Uterus (tissue), 2 donors: ENCODE data around the gene LHX6.

Source experiments
- POLR2A ChIP-seq, 2 donors: fragments of 450-650 bp; IDR thresholded peaks; one replicate each; pipeline ENCODE4 v1.6.1; 2016; ENCODE audit warnings: antibody characterized with exemption in 2 of 2, mild to moderate bottlenecking in 1 of 2, moderate library complexity in 1 of 2
- TF ChIP-seq, protein P1 (sequence below), 4 experiments: fragments of 200-600 bp in 2 of 4; fragments of 450-650 bp in 2 of 4; sonication (generic) in 2 of 4; IDR thresholded peaks; one replicate each; pipeline ENCODE4 v1.5.1; 2016 to 2019; ENCODE audit warnings: antibody characterized with exemption in 4 of 4, mild to moderate bottlenecking in 2 of 4, moderate library complexity in 1 of 4

DNA sequence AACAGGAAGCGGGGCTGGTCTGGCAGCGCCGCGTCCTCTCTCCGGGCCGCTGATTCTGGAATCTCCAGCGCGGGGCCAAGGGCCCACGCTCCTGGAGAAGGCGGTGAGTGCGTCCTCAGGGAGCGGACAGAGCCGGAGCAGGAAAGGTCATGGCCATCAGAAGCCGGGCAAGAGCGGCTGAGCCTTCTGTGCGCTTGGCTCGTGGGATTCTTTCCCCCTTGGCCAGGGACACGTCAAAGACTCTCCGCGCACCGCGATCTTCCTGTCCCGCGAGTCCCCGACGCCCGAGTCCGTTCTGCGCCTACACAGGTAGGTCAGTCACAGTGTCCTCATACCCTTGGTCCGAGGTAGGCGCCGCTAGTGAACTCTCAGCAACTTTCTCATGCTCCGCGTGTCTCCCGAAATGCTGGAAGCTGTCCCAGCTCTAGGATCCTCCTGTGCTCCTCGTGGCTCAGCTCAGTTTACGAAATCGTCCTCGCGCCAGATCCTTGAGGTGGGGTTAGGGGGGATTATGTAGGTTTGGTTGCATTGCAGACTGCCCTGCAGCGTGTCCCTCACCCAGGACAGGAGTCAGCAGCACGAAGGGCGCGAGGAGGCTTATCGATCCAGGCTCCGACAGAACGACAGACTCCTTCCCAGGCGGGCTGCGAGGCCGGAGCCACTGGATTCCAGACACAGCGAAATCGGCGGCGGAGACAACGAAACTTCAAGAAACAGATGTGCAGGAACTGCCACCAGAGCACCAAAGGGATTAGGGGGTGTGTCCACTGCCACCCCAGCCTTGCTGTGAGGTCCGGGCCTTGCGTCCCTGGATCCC lies 8.7 kb downstream of the LHX6 start:
- TF ChIP-seq, protein P1, sequence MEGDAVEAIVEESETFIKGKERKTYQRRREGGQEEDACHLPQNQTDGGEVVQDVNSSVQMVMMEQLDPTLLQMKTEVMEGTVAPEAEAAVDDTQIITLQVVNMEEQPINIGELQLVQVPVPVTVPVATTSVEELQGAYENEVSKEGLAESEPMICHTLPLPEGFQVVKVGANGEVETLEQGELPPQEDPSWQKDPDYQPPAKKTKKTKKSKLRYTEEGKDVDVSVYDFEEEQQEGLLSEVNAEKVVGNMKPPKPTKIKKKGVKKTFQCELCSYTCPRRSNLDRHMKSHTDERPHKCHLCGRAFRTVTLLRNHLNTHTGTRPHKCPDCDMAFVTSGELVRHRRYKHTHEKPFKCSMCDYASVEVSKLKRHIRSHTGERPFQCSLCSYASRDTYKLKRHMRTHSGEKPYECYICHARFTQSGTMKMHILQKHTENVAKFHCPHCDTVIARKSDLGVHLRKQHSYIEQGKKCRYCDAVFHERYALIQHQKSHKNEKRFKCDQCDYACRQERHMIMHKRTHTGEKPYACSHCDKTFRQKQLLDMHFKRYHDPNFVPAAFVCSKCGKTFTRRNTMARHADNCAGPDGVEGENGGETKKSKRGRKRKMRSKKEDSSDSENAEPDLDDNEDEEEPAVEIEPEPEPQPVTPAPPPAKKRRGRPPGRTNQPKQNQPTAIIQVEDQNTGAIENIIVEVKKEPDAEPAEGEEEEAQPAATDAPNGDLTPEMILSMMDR (IDR thresholded peaks at IDR 0.05): no peak
- no peak for TF ChIP-seq POLR2A (IDR thresholded peaks at IDR 0.05)
